ENCODE results near the gene JMJD1C.
"Not testable (repeated sequence)": the region's sequence is repeated elsewhere in the genome, so short reads cannot be mapped to it uniquely, and the experiment has no call there.

The JMJD1C gene

GRCh38 chr10:63352976-63353375 is 112.8 kb downstream of the JMJD1C start:
- DNase-seq, result no peak

DNA sequence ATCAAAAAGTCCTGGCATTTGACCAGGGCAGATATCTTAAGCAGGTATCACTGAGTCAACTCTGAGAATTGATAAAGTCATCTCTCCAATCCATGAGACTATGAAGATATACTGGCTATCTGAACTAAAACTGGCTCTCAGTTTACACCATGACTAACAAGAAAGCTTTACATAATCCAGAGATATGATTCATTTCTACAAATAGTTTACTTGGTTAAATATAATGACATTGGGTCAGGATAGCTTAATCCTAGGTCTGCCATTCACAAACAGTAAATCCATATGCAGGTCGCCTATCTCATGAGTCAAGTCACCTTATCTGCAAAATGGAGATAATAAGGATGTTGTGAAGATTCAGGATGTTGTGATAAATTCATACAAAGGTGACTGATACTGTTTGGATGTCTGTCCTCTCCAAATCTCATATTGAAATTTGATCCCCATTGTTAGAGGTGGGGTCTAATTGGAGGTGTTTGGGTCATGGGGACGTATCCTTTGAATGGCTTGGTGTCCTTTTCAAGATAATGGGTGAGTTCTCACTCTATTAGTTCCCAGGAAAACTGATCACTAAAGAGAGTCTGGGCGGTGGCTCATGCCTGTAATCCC is 117.4 kb downstream of the JMJD1C start:
- no peak for DNase-seq

DNA sequence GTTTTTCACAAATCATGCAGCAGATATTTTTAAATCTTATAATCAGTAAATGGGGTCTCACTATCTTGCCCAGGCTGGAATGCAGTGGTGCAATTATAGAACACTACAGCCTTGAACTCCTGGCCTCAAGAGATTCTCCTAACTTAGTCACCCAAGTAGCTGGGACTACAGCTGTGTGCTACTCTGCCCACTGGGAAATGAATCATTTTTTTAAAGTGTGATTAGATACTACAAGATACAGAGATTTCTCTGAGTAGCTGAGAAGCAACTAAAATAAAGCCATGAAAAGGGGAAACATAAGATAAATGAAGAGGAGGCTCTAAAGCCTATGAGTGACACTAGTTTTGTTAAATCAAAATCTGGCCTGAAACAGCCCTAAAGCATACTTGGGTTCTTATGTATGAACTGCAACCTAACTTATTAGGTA is 119.7 kb downstream of the JMJD1C start:
- no peak for DNase-seq

DNA sequence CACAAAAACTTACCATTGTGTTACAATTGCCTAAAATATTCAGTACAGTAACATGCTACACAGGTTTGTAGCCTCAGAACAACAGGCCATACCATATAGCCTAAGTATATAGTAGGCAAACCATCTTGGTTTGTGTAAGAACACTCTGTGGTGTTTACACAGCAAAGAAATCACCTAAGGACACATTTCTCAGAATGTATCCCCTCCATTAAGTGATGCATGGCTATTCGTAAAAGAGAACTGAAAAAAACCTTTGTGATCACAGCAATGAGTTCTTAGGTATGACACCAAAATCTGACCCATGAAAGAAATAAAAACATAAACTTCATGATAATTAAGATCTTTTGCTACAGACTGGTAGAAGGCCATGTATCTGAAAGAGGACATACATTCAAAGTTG is 121.5 kb downstream of the JMJD1C start:
- DNase-seq, result no peak

- no peak for DNase-seq
Observed at GRCh38 chr10:63343476-63343875, 122.3 kb downstream of the JMJD1C start.

DNA sequence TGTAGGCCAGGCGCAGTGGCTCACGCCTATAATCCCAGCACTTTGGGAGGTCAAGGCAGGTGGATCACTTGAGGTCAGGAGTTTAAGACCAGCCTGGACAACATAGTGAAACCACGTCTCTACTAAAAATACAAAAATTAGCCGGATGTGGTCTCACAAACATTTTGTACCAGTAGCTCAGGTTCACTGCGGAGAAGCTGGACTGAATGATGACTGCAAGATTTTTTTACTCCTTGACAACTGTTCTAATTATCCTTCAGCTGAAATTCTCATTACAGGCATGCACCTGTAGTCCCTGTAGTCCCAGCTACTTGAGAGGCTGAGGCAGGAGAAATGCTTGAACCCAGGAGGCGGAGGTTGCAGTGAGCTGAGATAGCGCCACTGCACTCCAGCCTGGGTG is 126.1 kb downstream of the JMJD1C start:
- DNase-seq, result not testable (repeated sequence)

- DNase-seq, result no peak
Observed at GRCh38 chr10:63337455-63338251, 128.1 kb downstream of the JMJD1C start.

DNA sequence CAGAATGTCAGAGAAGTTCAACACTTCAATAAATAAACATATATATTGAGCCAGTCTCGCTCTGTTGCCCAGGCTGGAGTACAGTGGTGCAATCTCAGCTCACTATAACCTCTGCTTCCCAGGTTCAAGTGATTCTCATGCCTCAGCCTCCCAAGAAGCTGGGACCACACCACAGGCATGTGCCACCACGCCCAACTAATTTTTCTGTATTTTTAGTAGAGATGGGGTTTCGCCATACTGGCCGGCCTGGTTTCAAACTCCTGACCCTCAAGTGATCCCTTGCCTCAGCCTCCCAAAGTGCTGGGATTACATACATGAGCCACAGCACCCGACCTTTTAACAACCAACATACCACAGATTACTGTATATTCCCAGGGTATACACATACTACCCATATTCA is 134.2 kb downstream of the JMJD1C start:
- DNase-seq, result no peak

DNA sequence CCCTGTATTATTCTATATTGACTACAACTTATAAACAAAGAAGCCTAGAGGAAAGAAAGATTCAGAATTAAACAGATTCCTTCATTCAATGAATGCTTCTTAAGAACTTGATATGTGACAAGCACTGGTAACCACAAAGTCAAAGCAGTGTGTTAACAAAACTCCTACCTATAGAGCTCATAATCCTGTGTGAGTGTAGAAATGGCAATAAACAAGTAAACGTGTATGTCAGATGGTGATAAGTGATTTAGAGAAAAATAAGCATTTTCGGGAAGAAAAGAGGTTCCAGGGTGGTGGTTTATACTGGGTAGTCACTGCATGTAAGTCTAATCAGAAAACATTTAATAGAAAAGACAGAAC is 141.3 kb downstream of the JMJD1C start:
- DNase-seq, result peak; percentile 31

- peak; percentile 31 for DNase-seq
Observed at GRCh38 chr10:63323701-63324494, 141.9 kb downstream of the JMJD1C start.

DNA sequence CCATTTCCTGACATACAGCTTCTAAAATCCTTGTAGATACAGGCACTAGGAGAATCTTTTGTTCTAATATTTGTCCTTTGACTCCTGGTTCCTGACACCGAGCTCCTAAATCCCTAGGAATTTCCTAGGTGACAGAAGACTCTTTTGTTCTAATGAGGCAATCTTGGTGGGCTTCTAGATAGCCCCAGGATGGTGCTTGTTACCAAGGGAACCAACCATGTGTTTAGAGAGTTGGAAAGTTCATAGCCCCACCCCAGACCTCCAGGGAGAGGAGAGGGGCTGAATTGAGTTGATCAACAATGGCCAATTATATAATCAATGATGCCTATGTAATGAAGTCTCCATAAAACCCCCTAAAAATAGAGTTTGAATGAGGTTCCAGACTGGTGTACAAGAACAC is 145.1 kb downstream of the JMJD1C start:
- no peak for DNase-seq

DNA sequence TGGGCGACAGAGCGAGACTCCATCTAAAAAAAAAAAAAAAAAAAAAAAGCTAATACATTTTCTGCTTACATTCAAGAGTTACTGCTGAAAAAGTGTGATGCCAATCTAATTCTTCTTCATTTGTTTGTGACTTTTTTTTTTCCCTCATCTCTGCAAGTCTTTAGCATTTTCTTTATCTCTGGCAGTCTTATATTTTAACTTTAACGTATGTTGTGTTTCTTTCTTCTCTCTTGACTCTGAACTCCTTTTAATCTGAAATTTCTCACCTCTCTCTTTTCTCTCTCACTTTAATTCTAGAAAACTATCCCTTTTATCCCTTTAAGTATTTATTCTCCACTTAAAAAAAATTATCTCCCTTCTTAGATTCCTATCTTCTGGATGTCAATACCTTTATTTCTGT is 146.5 kb downstream of the JMJD1C start:
- no peak for DNase-seq

DNA sequence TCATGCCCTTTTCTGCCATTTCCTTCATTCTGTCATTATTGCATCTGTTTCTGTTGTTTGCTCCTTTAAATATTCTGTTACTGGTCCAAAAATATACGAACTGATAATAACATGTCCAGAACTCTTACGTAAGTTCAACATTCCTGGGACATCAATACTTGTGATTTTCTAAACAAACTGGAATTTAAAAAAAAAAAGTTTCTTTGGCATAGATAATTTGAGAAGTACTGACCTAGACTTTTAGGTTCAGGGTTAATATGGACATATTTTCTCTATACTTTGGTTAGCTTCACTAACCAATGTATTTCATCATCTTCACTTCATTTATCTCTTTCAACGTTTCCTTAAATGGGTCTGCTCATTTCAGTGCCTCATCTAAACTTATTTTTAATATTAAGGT is 147.3 kb downstream of the JMJD1C start:
- no peak for DNase-seq

- DNase-seq, result no peak
Observed at GRCh38 chr10:63314020-63314419, 151.8 kb downstream of the JMJD1C start.

DNA sequence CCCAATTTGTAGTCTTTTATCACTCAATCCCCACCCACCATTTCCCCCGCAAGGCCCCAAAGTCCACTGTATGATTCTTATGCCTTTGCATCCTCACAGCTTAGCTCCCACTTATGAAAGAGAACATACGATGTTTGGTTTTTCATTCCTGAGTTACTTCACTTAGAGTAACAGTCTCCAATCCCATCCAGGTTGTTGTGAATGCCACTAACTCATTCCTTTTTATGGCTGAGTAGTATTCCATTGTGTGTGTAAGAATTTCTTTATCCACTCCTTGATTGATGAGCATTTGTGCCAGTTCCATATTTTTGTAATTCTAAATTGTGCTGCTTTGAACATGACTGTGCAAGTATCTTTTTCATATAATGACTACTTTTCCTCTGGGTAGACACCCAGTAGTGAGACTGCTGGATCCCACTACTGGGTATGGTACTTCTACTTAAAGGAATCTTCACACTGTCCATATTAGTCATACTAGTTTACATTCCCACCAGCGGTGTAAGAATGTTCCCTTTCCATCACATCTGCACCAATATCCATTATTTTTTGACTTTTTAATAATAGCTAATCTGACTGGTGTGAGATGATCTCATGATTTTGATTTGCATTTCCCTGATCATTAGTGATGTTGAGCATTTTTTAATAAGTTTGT is 152.6 kb downstream of the JMJD1C start:
- DNase-seq, result no peak

DNA sequence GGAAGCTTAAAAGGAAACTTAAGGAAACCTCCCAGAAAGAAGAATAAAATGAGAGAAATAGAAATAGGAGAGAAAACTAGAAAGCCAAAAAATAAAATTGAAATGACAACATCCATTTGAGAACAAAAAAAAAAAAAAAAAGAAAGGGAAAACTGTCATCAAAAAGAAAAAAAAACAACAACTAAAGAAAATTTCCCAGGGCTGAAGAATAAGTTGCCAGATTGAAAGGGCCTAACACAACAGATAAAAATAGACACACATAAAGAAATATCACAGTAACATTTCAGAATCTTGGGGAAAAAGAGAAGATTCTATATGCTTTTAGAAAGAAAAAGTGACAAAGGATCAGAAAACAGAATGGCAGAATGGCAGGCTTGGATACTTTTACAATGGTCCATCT is 157.1 kb downstream of the JMJD1C start:
- no peak for DNase-seq

DNA sequence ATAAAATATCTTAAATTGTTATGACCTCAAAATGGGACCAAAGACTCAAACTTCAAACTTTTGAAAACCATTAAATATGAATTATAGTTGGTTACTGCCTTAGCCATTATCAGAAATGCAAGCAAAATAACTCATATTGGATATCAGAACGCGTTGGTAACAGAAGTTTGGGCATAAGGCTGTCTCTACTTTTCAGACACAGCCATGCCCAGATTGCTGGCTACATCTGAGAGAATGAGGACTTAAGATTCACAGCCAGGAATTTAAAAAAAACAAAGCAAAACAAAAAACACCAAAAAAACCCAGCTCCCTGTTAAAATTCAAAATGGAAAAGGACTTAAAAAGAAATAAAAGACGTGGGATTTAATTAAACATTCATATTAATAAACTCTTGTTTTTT is 161.6 kb downstream of the JMJD1C start:
- no peak for DNase-seq

DNA sequence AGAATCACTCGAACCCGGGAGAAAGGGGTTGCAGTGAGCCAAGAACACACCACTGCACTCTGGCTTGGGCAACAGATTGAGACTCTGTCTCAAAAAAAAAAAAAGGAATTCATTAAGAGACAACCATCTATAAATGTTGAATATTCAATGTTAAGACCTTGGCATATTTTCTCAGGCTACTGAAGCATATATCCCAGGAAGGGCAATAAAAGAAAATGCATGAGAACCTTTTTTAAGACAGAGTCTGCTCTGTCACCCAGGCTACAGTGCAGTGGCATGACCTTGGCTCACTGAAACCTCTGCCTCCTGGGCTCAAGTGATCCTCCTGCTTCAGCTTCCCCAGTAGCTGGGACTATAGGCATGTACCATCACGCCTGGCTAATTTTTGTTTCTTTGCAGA is 165.0 kb downstream of the JMJD1C start:
- no peak for DNase-seq

- no peak for DNase-seq
Observed at GRCh38 chr10:63297941-63298340, 167.8 kb downstream of the JMJD1C start.

- DNase-seq, result no peak
Observed at GRCh38 chr10:63294781-63295180, 171.0 kb downstream of the JMJD1C start.

DNA sequence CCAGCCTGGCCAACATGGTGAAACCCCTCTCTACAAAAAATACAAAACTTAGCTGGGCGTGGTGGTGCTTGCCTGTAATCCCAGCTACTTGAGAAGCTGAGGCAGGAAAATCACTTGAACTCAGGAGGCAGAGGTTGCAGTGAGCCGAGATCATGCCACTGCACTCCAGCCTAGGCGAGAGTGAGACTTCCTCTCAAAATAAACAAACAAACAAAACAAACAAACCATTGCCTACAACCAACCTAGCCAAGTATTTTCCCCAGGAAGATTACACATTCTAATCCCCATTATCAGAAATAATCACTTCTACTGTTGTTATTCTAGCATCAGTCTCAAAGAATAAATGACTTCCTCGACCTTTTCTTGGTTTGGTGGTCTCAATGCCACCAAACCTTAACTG is 172.9 kb downstream of the JMJD1C start:
- DNase-seq, result not testable (repeated sequence)

GRCh38 chr10:63288170-63288569 is 177.6 kb downstream of the JMJD1C start:
- DNase-seq, result no peak

DNA sequence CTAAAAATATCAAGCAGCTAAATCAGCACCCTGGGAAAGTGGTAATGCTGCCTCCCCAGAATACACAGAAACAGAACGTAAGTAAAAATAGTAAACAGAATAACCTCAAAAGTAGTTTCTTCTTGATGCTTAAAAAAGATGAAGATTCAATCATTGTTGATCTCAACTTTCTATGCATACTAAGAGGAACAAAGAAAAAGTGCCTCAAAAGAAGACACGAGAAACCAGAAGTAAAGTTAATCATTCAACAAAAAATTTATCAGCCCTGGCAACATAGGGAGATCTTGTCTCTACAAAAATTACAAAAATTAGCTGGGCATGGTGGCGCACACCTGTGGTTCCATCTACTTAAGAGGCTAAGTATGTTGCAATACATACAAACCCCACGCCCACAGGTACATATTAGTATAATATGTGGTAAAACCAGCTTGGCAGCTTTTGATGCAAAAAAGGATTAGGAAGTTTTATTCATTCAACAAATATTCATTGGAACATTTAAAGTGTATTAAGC is 179.0 kb downstream of the JMJD1C start:
- DNase-seq, result no peak
